AG09319 (cell line): ENCODE measurements around the gene SMIM43.

Source experiments
- DNase-seq: peaks from one replicate; pipeline ENCODE4 v3.0.0-alpha.2; 2010; ENCODE audit warnings: low read depth; ENCODE audit errors: extremely low read depth
- CTCF ChIP-seq: IDR thresholded peaks from 2 replicates; pipeline ENCODE4 v1.5.1; 2011; ENCODE audit warnings: low read depth, mild to moderate bottlenecking, inconsistent platforms, low read length, moderate library complexity

SMIM43 gene

GRCh38 chr4:121783210-121783609 is 18.2 kb upstream of the SMIM43 start:
- TF ChIP-seq CTCF = no peak
- no peak for DNase-seq

GRCh38 chr4:121778991-121779628 is 14.1 kb upstream of the SMIM43 start:
- TF ChIP-seq CTCF = no peak
- DNase-seq = no peak

GRCh38 chr4:121777625-121778024 is 12.7 kb upstream of the SMIM43 start:
- no peak for TF ChIP-seq CTCF
- DNase-seq = no peak

- no peak for TF ChIP-seq CTCF
Measured at GRCh38 chr4:121776610-121777401, 11.8 kb upstream of the SMIM43 start.

GRCh38 chr4:121773883-121774282 is 8.9 kb upstream of the SMIM43 start:
- no peak for DNase-seq
- TF ChIP-seq CTCF = no peak

More at GRCh38 chr4:121776610-121777401, 11.8 kb upstream of the SMIM43 start:
- no peak for DNase-seq

GRCh38 chr4:121771869-121772268 is 6.9 kb upstream of the SMIM43 start:
- TF ChIP-seq CTCF = no peak
- DNase-seq = no peak

GRCh38 chr4:121769341-121769740 is 4.4 kb upstream of the SMIM43 start:
- no peak for DNase-seq
- no peak for TF ChIP-seq CTCF
